MCF 10A (cell line): ENCODE results near the gene CAV1. TPM values are rescaled to one million over a fixed set of nuclear protein-coding genes. Genes with fewer than 3 reads are reported as not detected.

ENCODE experiments used
- BruUV-seq: library from RNA; stranded (reverse); fragments of 400-500 nt; replicated peaks from 2 replicates; lab custom pipeline; 2021; lab: Mats Ljungman, UMichigan
- CTCF ChIA-PET: fragments of 300-600 bp; sonication (Branson Sonifier 250); formaldehyde crosslinking; extraction: SDS; loops from one replicate; lab custom pipeline; 2021; ENCODE audit warnings: antibody characterized with exemption, inconsistent platforms; lab: Yijun Ruan, JAX
- POLR2A ChIA-PET: fragments of 300-600, 350-650 bp; sonication (Branson Sonifier 250); formaldehyde crosslinking; extraction: SDS; loops from one replicate; lab custom pipeline; 2020; ENCODE audit warnings: antibody characterized with exemption, inconsistent platforms; lab: Yijun Ruan, JAX
- DNase-seq: peaks from one replicate; pipeline ENCODE4 v3.0.0-alpha.2; 2018; ENCODE audit not compliant: unreplicated experiment
- H3K27ac Mint-ChIP-seq: one replicate; pipeline ENCODE4 v1.8.0; 2022; ENCODE audit warnings: mild to moderate bottlenecking, low read depth, mixed read lengths; ENCODE audit not compliant: unreplicated experiment
- H3K27me3 Mint-ChIP-seq: one replicate; pipeline ENCODE4 v1.8.0; 2022; ENCODE audit warnings: mixed read lengths; ENCODE audit not compliant: insufficient read depth, unreplicated experiment
- H3K36me3 Mint-ChIP-seq: one replicate; pipeline ENCODE4 v1.8.0; 2022; ENCODE audit warnings: mild to moderate bottlenecking, moderate library complexity, mixed read lengths; ENCODE audit not compliant: insufficient read depth, unreplicated experiment
- H3K4me1 Mint-ChIP-seq: one replicate; pipeline ENCODE4 v1.8.0; 2022; ENCODE audit warnings: mixed read lengths; ENCODE audit not compliant: insufficient read depth, unreplicated experiment
- H3K4me3 Mint-ChIP-seq: one replicate; pipeline ENCODE4 v1.8.0; 2022; ENCODE audit warnings: mild to moderate bottlenecking, moderate library complexity, mixed read lengths; ENCODE audit not compliant: unreplicated experiment
- H3K9me3 Mint-ChIP-seq: one replicate; pipeline ENCODE4 v1.8.0; 2022; ENCODE audit warnings: mixed read lengths; ENCODE audit not compliant: unreplicated experiment
- intact Hi-C: fragments of 100-400 bp; cut with micrococcal nuclease; formaldehyde crosslinking; loops from 2 replicates; pipeline ENCODE4 v1.14.1; 2022
- total RNA-seq: library from RNA; stranded (reverse); gene quantifications from 2 replicates; pipeline ENCODE4 v1.2.3, GENCODE V29; 2022
- TF ChIP-seq, protein P1 (sequence below): fragments of 200-600 bp; IDR thresholded peaks from one replicate; pipeline ENCODE4 v1.8.0; 2022; ENCODE audit warnings: antibody characterized with exemption, mild to moderate bottlenecking; ENCODE audit not compliant: unreplicated experiment

CAV1 gene
- total RNA-seq, 1 experiment from 2014 or later, result 267 TPM

DNA sequence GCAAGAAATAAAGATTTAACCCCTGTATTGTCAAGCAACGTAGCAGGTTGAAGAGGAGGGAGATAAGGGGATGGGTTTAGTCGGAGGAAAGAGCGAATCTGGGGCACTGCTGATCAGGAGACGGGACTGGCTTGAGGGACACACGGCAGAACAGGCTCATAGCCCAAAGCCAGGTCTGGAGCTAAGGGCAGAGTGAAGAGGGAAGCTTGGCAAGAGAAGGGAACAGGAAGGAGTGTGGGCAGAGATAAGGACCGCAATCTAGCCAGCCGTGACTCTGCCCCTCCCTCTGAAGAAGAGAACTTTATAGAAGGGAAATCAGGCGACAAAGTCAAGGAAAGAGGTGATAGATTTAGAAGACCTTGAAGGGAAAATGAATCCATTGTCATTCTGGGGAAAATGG, 67.6 kb downstream of the CAV1 start:
- no peak for DNase-seq
- CTCF ChIA-PET, result interaction anchor here (0.6 to 8.3 kb wide), 42 partner anchors 11 to 419 kb away, joined by 3 to 205 read pairs (median 7); partner anchors contain the start of genes CAV1 and MET
- Mint-ChIP-seq H3K36me3 (no peaks in the 10 kb centered on the region), H3K27ac (no peak overlapping the region), H3K9me3 (no peaks in the 10 kb centered on the region), H3K4me1 (peaks cover 16% of the 10 kb centered on the region), H3K4me3 (no peak overlapping the region), H3K27me3 (peaks cover 10% of the 10 kb centered on the region)
- TF ChIP-seq, protein P1, sequence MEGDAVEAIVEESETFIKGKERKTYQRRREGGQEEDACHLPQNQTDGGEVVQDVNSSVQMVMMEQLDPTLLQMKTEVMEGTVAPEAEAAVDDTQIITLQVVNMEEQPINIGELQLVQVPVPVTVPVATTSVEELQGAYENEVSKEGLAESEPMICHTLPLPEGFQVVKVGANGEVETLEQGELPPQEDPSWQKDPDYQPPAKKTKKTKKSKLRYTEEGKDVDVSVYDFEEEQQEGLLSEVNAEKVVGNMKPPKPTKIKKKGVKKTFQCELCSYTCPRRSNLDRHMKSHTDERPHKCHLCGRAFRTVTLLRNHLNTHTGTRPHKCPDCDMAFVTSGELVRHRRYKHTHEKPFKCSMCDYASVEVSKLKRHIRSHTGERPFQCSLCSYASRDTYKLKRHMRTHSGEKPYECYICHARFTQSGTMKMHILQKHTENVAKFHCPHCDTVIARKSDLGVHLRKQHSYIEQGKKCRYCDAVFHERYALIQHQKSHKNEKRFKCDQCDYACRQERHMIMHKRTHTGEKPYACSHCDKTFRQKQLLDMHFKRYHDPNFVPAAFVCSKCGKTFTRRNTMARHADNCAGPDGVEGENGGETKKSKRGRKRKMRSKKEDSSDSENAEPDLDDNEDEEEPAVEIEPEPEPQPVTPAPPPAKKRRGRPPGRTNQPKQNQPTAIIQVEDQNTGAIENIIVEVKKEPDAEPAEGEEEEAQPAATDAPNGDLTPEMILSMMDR, result no peak
- intact Hi-C loops, result no loop called here
- POLR2A ChIA-PET, result interaction anchor here (0.5 to 4.4 kb wide), 14 partner anchors 37 to 381 kb away, joined by 3 to 37 read pairs (median 6); partner anchors contain the start of gene MET
- BruUV-seq, result no TSS peak

DNA sequence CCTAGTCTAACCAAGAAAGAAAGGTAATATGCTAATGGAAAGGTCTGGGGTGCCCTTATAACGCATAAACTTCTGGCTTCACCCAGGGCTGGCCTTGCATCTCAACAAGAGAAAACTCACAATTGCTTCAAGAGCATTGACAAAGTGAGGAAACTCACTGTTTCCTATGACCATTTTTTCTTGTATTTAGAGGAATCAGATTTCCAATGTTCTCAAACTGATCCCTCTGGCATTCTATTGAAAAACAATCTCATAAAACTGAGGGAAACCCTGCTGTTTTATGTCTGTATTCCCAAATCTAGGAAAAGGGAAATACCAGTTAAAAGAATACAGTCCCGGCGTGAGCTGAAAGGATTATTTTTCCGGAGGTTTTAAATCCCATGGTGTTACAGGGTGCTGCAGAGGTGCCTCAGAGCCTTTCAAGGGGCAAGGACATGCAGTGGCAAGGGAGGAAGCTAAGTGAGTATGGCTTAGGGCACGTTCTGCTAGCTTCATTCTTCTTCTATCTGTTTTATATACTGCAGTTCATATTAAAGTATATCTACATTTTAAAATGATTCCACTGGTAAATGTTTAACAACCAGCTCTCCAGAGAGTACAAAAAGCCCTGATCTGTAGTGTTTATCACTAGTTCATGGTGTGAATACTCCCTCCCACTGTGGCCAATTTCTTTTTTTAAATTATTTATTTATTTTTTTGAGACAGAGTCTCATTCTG, 68.7 kb downstream of the CAV1 start:
- BruUV-seq, result no TSS peak
- peak overlapping the region; percentile 16 for H3K27ac Mint-ChIP-seq

DNA sequence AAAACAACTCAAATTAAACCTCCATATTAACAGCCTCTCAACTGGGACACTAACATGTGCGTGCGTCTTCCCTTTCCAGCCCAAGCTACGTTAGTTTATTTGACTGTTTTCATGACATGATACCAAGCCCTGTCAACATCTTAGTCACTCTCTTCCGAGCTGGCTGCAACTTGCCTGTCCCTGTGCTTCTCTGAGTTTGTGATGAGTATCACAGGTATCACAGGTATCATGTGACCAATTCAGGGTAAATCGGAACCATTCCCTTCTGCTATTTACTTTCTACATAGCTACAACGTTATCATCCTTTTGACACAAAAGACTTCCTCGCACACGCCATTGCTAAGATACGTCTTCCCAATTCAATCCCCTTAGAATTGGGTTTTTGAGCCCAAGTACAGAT, 70.2 kb downstream of the CAV1 start:
- no peak overlapping the region for H3K4me3 Mint-ChIP-seq
- no peaks in the 10 kb centered on the region for H3K9me3 Mint-ChIP-seq
- intact Hi-C loops, result no loop called here
- ChIA-PET POLR2A (interaction anchor here (0.5 to 2.1 kb wide), 5 partner anchors 20 to 1661 kb away, joined by 3 to 12 read pairs (median 3); partner anchors contain the start of gene TES), CTCF (interaction anchor here (0.6 to 8.3 kb wide), 10 partner anchors 9 to 422 kb away, joined by 3 to 205 read pairs (median 4); no protein-coding TSS in a partner anchor)
- H3K36me3 Mint-ChIP-seq, result no peaks in the 10 kb centered on the region
- H3K27ac Mint-ChIP-seq, result no peak overlapping the region
- no TSS peak for BruUV-seq
- peaks cover 5% of the 10 kb centered on the region for H3K4me1 Mint-ChIP-seq
- peaks cover 10% of the 10 kb centered on the region for H3K27me3 Mint-ChIP-seq
- DNase-seq, result no peak
- TF ChIP-seq, protein P1, result no peak

More for the DNA sequence above, 68.7 kb downstream of the CAV1 start:
- Mint-ChIP-seq H3K4me1 (peaks cover 10% of the 10 kb centered on the region), H3K9me3 (no peaks in the 10 kb centered on the region), H3K4me3 (no peak overlapping the region), H3K27me3 (peaks cover 10% of the 10 kb centered on the region), H3K36me3 (no peaks in the 10 kb centered on the region)
- no peak for DNase-seq
- intact Hi-C loops, result no loop called here
- TF ChIP-seq, protein P1, result no peak
- CTCF ChIA-PET, result interaction anchor here (0.6 to 8.3 kb wide), 23 partner anchors 10 to 736 kb away, joined by 3 to 205 read pairs (median 3); no protein-coding TSS in a partner anchor
- POLR2A ChIA-PET, result interaction anchor here (1.9 to 4.4 kb wide), 2 partner anchors 36 to 80 kb away, joined by 4 to 37 read pairs; no protein-coding TSS in a partner anchor

DNA sequence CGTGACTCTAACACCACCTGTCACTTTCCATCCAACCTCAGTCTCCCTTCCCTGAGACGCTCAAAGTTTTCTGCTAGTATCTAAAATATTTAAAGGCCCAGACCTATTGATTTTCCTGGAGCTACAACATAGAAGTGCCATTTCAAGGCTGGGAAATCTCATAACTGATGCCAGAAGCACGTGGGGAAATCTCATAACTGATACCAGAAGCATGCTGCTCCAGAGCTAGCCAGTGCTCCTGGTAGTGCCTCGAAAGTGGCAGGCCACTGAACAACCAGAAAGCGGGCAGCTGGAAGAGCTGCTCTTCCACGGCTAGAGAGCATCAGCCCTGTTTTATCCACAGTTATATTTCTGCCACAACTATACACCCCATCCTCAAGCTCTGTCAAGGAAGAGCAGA, 72.5 kb downstream of the CAV1 start:
- no peak for DNase-seq
- no TSS peak for BruUV-seq
- Mint-ChIP-seq H3K27ac (no peak overlapping the region), H3K4me3 (no peak overlapping the region), H3K36me3 (no peaks in the 10 kb centered on the region), H3K4me1 (peaks cover 3% of the 10 kb centered on the region), H3K27me3 (peaks cover 5% of the 10 kb centered on the region), H3K9me3 (no peaks in the 10 kb centered on the region)
- intact Hi-C loops, result no loop called here
- ChIA-PET POLR2A (interaction anchor here (1.2 kb wide), 1 partner anchor 91 kb away, joined by 3 read pairs; no protein-coding TSS in a partner anchor), CTCF (interaction anchor here (0.7 to 8.3 kb wide), 9 partner anchors 9 to 339 kb away, joined by 3 to 205 read pairs (median 4); no protein-coding TSS in a partner anchor)
- TF ChIP-seq, protein P1, result no peak
